Adrenal gland (tissue), 12 donors: ENCODE results near the gene STAU1. TPM values are rescaled to one million over a fixed set of nuclear protein-coding genes. Genes with fewer than 3 reads are reported as not detected.

Source experiments
- DNase-seq, 7 donors: peaks; one replicate each; pipeline ENCODE4 v3.0.0-alpha.2; 2019 to 2020
- H3K27ac ChIP-seq, 5 donors: fragments of 200-600 bp; sonication (generic) in 4 of 5; 1 replicate in 3 of 5; 2 replicates in 2 of 5; pipeline versions ENCODE4 v1.5.1 to v1.8.0; 2016 to 2020; ENCODE audit warnings: mild to moderate bottlenecking in 1 of 5
- H3K27me3 ChIP-seq: fragments of 200-600 bp; 2 replicates; pipeline ENCODE4 v1.8.0; 2021
- H3K36me3 ChIP-seq, 2 donors: fragments of 200-600 bp; replicated peaks in 1 of 2; 1 replicate in 1 of 2; 2 replicates in 1 of 2; pipeline versions ENCODE4 v1.5.1 to v1.8.0; 2018 to 2022
- H3K4me1 ChIP-seq, 2 donors: fragments of 200-600 bp; replicated peaks in 1 of 2; 1 replicate in 1 of 2; 2 replicates in 1 of 2; pipeline versions ENCODE4 v1.5.1 to v1.8.0; 2018 to 2021
- H3K4me3 ChIP-seq, 4 donors: fragments of 200-600 bp; sonication (generic) in 3 of 4; one replicate each; pipeline ENCODE4 v1.5.1; 2016 to 2018
- H3K9me3 ChIP-seq, 3 donors: fragments of 200-600 bp; sonication (generic) in 1 of 3; replicated peaks in 1 of 3; 1 replicate in 2 of 3; 2 replicates in 1 of 3; pipeline versions ENCODE4 v1.5.1 to v1.8.0; 2016 to 2021
- CTCF ChIP-seq, 6 experiments: fragments of 450-650 bp in 4 of 6; fragments of 200-600 bp in 2 of 6; sonication (generic) in 1 of 6; IDR thresholded peaks; 1 replicate in 5 of 6; 2 replicates in 1 of 6; pipeline versions ENCODE4 v1.5.1 to v1.8.0; 2016 to 2021; ENCODE audit warnings: antibody characterized with exemption in 6 of 6, mild to moderate bottlenecking in 2 of 6, moderate library complexity in 1 of 6
- POLR2A ChIP-seq, 2 donors: fragments of 450-650 bp; IDR thresholded peaks; one replicate each; pipeline ENCODE4 v1.6.1; 2017; ENCODE audit warnings: antibody characterized with exemption in 2 of 2, mild to moderate bottlenecking in 2 of 2, moderate library complexity in 1 of 2
- WGBS, 4 donors: extraction: QIAGEN DNeasy Blood & Tissue Kit in 2 of 4; methylation state at CpG; one replicate each; pipeline versions ENCODE4 v1.1.5 to v1.1.7; 2013 to 2017; 5-methylcytosine and 5-hydroxymethylcytosine counted together
- intact Hi-C, 2 donors: fragments of 100-400 bp; cut with DNase I; formaldehyde crosslinking; loops; one replicate each; pipeline versions ENCODE4 v1.14.1 to v1.15.0; 2022 to 2023
- polyA plus RNA-seq, 3 donors: library from polyadenylated mRNA; stranded (reverse); fragments of 200-250 nt in 2 of 3; fragments of 350-450 nt in 1 of 3; fragmentation: Illumina TruSeq in 1 of 3; extraction: RNeasy Lipid Tissue Mini Kit (QIAGEN cat#74804) in 1 of 3; gene quantifications; one replicate each; pipeline ENCODE4 v1.2.3, GENCODE V29; 2013 to 2014
- total RNA-seq, 9 donors: library from RNA; depleted of rRNA in 4 of 9; stranded (reverse); fragments of >200 nt in 4 of 9; fragments of 120-200 nt in 1 of 9; fragmentation: NEBNext Ultra II Directional in 1 of 9; extraction: Animal tissue kit (Norgen Biotek cat#: 25700) in 1 of 9; gene quantifications; one replicate each; pipeline versions ENCODE4 v1.1.0 to v1.2.4, GENCODE V29; 2013 to 2023
- donor health status: healthy with polysubstance abuse.
- donor health status: Bipolar disorder and iron deficiency.
- donor health status: DM: yes; HTN: yes; CAD: no.
- donor health status: DM: no; HTN: no; CAD: no.
- donor health status: DM: no; HTN: no; CAD: no.
- donor health status: DM: yes; HTN: yes; CAD: no.

STAU1 gene
- total and polyA plus RNA-seq, 12 donors, result 23.2 to 123 (median 79.6) TPM

GRCh38 chr20:49133571-49133970 is 54.6 kb downstream of the STAU1 start:
- H3K4me3 ChIP-seq, result no peak overlapping the region
- no peak for TF ChIP-seq POLR2A (IDR thresholded peaks at IDR 0.05)
- no peak for TF ChIP-seq CTCF (IDR thresholded peaks at IDR 0.05)
- H3K27ac ChIP-seq, result peak overlapping the region in 1 of 5 donors; percentile 61
- H3K36me3 ChIP-seq, result peaks cover 0 to 25% of the 10 kb centered on the region in 2 donors
- H3K27me3 ChIP-seq, result no peaks in the 10 kb centered on the region
- intact Hi-C loops, result loop anchor here (2.0 to 5.0 kb wide), 2 partner anchors 83 to 84 kb away; partner anchors contain the start of gene DDX27 (in 1 of the 2)
- 73 to 88% (median 85%) methylated on average over 3 of the region's 3 CpGs for WGBS, 4 donors
- peaks cover 0 to 5% of the 10 kb centered on the region in 2 donors for H3K4me1 ChIP-seq
- no peaks in the 10 kb centered on the region for H3K9me3 ChIP-seq
- no peak for DNase-seq

- Histone ChIP-seq H3K27ac (peak overlapping the region in 1 of 5 donors; percentile 61), H3K4me3 (no peak overlapping the region), H3K27me3 (no peaks in the 10 kb centered on the region), H3K9me3 (no peaks in the 10 kb centered on the region), H3K4me1 (peaks cover 0 to 5% of the 10 kb centered on the region in 2 donors), H3K36me3 (peaks cover 0 to 25% of the 10 kb centered on the region in 2 donors)
- WGBS, 4 donors, result 37 to 43% (median 39%) methylated on average over 4 to 5 of the region's 5 CpGs
- intact Hi-C loops, result loop anchor here (2.0 to 5.0 kb wide), 2 partner anchors 84 kb away; partner anchors contain the start of gene DDX27 (in 1 of the 2)
- peak in 3 of 7 donors; percentile 12 to 41 (median 38) for DNase-seq
- TF ChIP-seq POLR2A (IDR thresholded peaks at IDR 0.05) (no peak), CTCF (IDR thresholded peaks at IDR 0.05) (peak; percentile 37 to 80 (median 66))
These were observed 55.1 kb downstream of the STAU1 start for GRCh38 chr20:49132995-49133478.

- peaks cover 0 to 46% of the 10 kb centered on the region in 2 donors for H3K36me3 ChIP-seq
These were observed 64.2 kb downstream of the STAU1 start for GRCh38 chr20:49123982-49124381.

GRCh38 chr20:49122920-49123319 is 65.2 kb downstream of the STAU1 start:
- no peaks in the 10 kb centered on the region for H3K9me3 ChIP-seq
- DNase-seq, result no peak
- H3K27ac ChIP-seq, result no peak overlapping the region
- no peaks in the 10 kb centered on the region for H3K27me3 ChIP-seq
- no peak for TF ChIP-seq POLR2A (IDR thresholded peaks at IDR 0.05)
- no peak for TF ChIP-seq CTCF (IDR thresholded peaks at IDR 0.05)
- intact Hi-C loops, result no loop called here
- WGBS, 4 donors, result 91 to 95% (median 94%) methylated on average over 13 of the region's 13 CpGs
- peaks cover 0 to 57% of the 10 kb centered on the region in 2 donors for H3K36me3 ChIP-seq
- H3K4me1 ChIP-seq, result peaks cover 0 to under 1% of the 10 kb centered on the region in 2 donors
- no peak overlapping the region for H3K4me3 ChIP-seq

More at GRCh38 chr20:49123982-49124381, 64.2 kb downstream of the STAU1 start:
- Histone ChIP-seq H3K27me3 (no peaks in the 10 kb centered on the region), H3K4me3 (no peak overlapping the region), H3K9me3 (no peaks in the 10 kb centered on the region), H3K4me1 (no peaks in the 10 kb centered on the region), H3K27ac (no peak overlapping the region)
- intact Hi-C loops, result no loop called here
- TF ChIP-seq CTCF (IDR thresholded peaks at IDR 0.05) (no peak), POLR2A (IDR thresholded peaks at IDR 0.05) (no peak)
- WGBS, 4 donors, result 96 to 98% (median 96%) methylated on average over 10 of the region's 10 CpGs
- no peak for DNase-seq
